Stimulated activated CD4-positive, alpha-beta T cell treated with anti-CD3 and anti-CD28 coated beads, Interleukin-4, amount 100 ng/mL, for 48 hours (primary cell): ENCODE measurements around the gene NSMCE1.

ENCODE experiments used
- DNase-seq, 2 donors: peaks; one replicate each; pipeline ENCODE4 v3.0.0-alpha.2; 2020; ENCODE audit warnings: low read depth in 2 of 2

The NSMCE1 gene

GRCh38 chr16:27243725-27244362 is 24.7 kb downstream of the NSMCE1 start:
- no peak for DNase-seq

DNA sequence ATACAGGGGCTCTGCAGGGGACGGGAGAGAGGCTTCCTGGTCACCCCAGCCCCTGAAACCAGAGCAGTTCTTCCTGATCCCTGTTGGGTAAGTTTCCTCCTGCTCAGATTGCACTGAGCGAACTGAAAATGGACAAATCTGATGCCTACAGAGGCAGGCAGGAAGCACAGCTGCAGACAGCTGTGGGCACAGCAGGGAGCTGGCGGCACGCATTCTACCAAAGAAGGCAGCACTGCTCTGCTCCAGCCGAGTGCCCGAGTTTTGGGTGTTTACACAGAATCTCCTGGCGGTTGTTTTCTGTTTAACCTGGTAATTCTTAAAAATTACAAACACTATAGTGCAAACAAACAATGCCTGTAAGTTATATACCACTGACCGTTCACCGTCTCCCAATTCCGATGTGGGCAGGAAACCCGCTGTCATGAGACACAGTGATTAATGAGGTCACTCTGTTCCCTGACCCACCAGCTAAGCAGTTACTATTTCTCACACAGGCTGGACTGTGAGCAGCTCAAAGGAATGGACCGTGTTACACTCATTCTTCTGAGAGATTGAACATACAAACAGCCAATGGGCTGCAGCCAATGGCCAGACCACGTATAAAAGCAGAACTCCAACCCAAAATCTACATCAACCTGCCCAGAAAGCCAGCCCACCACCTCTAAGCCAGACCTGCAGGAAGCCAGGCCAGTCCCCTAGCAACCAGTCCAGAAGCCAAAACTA is 25.5 kb downstream of the NSMCE1 start:
- no peak for DNase-seq

DNA sequence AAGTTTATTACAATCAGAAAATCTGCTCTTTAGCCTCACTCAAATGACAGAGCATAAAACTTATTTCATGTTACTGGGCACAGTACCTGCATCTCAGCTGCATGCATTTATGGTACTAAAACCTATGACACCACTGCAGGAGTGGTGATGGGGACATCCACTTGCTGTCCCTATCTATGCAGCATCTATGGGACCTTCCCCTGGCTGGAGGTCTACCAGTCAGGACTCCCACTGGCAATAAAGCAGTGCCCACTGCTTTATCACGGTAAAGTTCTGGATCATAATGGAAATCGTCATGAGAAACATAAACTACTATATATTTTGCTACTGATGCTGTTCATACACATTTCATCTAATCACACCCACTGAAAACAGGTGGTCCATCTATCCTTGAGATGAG is 26.2 kb downstream of the NSMCE1 start:
- DNase-seq = no peak

- DNase-seq = no peak
These were observed 26.9 kb downstream of the NSMCE1 start for GRCh38 chr16:27241658-27242057.

DNA sequence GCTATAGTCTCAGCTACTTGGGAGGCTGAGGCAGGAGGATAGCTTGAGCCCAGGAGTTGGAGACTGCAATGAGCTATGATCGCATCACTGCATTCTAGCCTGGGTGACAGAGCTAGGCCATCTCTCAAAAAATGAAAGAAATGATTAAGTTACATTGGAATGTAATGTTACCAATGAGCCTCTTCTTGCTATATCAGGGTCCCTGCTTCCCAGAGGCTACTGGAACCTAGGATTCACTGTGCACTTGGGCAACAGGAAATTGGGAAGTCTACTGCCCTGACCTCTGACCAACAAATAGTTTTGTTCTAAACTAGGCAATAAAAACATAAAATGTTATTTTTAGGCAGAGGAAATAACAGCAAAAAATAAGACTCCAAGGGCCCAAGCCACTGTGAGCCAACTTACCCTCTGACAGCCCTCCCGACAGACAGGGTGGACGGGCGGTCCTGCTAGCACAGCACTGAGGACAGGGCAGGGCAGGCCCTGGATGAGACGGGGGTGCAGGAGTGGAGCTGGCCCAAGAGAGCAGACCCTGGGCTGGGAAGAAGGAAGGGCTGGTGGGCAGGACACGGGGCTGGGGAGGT is 27.5 kb downstream of the NSMCE1 start:
- no peak for DNase-seq

- DNase-seq = no peak
These were observed 28.5 kb downstream of the NSMCE1 start for GRCh38 chr16:27239906-27240655.

DNA sequence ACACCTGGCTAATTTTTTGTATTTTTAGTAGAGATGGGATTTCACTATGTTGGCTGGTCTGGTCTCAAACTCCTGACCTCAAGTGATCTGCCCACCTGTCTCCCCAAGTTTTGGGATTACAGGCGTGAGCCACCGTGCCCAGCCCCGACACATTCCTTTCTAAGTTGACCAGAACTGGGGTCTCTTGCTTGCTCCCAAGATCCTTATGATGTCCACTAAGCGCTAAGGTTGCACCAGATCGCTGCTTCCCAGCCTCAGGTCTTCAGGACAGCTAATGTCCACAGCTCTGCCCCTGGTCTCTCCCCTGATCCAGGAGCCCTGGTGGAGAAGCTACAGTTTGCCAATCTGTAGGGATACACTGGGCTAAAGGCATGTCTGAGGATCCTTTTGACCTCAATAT is 29.5 kb downstream of the NSMCE1 start:
- DNase-seq = no peak

DNA sequence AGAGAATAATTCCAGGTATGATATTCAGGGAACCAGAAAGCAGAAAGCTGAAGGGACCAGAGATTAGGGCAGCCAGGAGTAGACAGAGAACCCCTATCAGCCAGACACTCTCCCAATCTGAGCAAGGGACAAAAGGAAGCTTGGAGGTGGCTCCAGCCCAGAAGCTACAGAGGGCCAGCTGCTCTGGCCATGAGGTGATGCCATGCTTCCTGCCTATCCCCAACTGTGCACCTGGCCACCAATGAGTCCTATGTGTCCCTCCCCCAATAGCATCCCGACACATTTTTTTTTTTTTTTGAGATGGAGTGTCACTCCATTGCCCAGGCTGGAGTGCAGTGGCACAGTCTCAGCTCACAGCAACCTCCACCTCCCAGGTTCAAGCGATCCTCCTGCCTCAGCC is 30.0 kb downstream of the NSMCE1 start:
- DNase-seq = no peak

DNA sequence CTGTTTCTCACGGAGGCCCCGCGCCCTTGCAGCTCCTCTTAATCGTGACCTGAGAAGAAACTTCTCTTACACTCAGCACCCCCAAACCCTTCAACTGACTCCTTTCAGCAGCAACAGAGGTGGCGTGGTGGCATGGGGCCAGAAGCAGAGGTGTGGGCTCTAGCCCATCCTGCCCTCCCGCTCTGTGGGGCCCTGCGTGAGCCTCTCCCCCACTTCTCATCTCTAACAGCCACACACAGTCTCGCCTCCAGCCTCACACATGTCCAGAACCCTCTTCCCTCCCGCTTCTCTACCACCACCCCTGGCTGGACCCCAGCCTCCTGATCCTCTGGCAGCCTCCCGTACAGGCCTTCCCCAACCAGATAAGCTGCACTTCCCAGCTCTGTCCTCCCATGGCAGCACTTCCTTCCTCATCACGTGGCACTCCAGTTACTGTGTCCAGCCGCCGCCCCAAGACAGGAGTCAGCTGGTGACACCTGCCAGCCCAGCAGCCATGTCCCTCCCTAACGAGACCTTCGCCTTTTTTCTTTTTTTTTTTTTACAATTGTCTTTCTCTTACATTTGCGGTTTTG is 30.5 kb downstream of the NSMCE1 start:
- no peak for DNase-seq

GRCh38 chr16:27237219-27238015 is 31.2 kb downstream of the NSMCE1 start:
- DNase-seq = peak; percentile 69 to 79

GRCh38 chr16:27236635-27237218 is 31.8 kb downstream of the NSMCE1 start:
- no peak for DNase-seq

DNA sequence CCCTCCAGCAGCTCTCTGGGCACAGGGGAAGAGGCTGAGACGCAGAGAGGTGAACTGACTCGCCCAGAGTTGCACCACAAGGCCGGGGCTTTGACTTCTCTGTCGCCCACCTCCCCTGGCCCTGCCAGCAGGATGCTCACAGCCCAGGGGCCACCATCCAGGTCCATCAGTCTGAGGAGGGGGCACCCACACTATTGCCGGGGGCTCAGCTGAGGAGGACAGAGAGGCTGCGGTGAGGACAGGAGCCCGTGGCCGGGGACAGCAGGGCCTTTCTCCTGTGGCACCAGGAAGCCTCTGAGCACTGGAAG is 32.7 kb downstream of the NSMCE1 start:
- no peak for DNase-seq

DNA sequence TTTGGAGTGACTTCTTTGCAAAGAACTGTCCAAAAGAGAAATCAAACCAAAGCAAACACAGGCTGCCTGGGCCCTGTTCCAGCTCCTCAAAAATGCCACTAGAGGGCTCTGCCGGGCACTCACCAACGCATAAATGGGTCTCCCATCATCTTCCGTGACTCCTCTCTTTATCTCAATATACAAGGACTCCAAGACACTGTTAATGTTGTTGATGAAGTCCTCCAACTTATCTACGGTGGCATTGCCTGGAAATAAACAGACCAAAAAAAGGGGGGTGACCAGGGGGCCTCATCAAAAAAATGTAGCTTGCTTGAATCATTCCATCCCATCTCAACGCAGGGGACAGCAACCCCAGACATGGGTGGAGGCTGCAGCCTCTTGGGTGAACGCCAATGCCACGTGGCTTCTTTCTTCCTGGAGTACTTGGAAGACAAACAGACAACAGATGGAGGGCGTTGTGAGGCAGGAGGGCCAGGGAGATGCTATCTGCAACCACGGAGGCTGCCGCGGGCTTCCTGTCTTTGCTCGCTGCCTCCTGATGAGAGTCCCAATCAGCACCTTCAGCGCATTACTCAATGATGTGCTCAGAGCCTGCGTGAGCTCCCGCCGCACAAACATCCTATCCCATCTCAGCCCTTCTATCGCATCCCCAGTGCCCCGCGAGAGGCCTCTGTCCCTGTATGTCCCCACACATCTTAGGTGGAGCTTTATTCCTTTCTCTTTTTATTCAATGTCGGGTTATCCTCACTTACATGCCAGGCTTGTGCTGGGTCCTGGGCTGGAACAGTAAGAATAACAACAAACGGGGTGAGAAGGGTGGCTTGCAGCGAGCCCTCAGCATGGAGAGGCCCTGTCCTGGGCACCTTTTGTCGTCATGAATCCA is 33.3 kb downstream of the NSMCE1 start:
- DNase-seq = peak; percentile 66 to 73

- DNase-seq = no peak
These were observed 34.0 kb downstream of the NSMCE1 start for GRCh38 chr16:27234603-27235002.

DNA sequence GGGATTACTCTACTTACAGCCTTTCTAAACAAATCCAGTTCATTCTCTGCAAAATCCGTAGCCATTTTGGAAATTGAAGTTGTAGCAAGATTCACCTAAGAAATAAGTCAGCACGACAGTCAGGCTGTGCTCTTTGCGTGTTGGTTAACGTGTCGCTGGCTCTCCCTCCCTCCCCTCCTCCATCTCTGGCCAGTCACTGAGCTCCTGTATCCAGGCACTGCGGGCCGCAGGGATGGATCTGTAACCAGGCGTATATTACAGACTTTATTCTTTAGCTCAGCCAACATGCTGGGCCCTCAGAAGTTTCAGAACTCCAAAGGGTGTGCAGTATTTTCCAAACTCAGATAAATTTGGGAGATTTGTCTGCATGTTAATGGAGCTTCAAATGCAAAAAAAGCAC is 34.4 kb downstream of the NSMCE1 start:
- DNase-seq = no peak

DNA sequence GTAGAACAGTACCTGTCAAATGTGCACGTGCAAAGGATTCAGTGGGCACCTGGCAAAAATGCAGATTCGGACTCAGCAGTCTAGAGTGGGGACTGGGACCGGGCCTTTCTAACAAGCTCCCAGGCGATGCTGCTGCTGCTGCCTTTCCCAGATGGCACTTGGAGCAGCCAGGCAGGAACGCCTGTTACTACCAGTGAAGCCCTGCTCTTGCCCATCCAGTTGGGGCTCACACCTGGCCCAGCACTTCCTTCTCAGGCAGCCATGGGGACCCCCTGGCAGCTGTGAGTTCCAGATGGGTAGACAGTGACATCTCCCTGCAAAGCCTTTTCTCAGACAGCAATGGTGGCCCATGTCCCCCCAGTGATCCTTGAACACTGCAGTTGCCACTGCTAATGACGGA is 34.8 kb downstream of the NSMCE1 start:
- no peak for DNase-seq

DNA sequence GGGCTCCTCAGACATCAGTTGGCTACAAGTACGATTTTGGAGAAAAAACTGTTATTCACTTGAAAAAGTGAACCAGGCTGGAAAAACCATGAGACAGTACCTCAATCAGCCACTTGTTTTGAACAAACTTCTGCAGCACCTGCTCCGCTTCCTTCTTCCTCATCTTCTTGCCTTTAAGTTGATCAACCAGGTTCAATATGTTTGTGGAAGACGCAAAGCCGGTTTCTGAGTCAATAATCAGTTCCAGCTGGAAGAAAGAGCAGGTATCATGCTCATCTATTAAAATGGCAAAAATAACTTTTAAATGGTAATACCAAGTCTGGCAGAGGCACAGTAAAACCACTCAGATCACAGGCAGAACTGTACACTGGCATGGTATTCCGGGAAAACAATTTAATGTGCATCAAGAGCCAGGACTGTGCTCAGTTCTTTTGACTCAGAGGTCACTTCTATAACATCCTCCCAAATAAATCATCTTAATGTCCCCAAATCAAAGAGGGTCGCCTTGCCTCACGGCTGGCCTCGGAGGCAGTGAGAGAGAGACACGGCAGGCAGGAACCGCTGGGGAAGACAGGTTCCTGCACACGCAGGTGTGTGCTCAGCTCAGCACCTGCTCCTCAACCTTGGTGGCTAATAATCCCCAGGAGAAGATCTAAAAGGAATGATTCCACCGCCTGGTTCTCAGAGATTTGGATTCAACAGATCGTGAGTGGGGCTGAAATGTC is 35.5 kb downstream of the NSMCE1 start:
- DNase-seq = no peak

- peak; percentile 42 to 54 for DNase-seq
These were observed 36.3 kb downstream of the NSMCE1 start for GRCh38 chr16:27232061-27232900.

GRCh38 chr16:27231692-27232060 is 36.9 kb downstream of the NSMCE1 start:
- DNase-seq = no peak
